ENCODE results near the gene ITGAE.
A peak's percentile ranks its signal among the peaks of the same experiment; 100 is the strongest.

Gene ITGAE

GRCh38 chr17:3768769-3769168, 32.2 kb downstream of the ITGAE start:
- Histone ChIP-seq H3K9me3 (no peaks in the 10 kb centered on the region), H3K4me3 (no peak overlapping the region), H3K27me3 (ENCODE audit: low read depth) (no peaks in the 10 kb centered on the region), H3K4me1 (no peaks in the 10 kb centered on the region), H3K36me3 (replicated peaks) (no peaks in the 10 kb centered on the region)
- DNase-seq (ENCODE audit: low spot score in 2 of 2): no peak
- in situ Hi-C loops (cut with MboI; ENCODE audit: low sequenced_read_pairs): no loop called here

GRCh38 chr17:3768341-3768740, 32.6 kb downstream of the ITGAE start:
- Histone ChIP-seq H3K27me3 (ENCODE audit: low read depth) (no peaks in the 10 kb centered on the region), H3K4me3 (no peak overlapping the region), H3K4me1 (no peaks in the 10 kb centered on the region), H3K36me3 (replicated peaks) (no peaks in the 10 kb centered on the region), H3K9me3 (no peaks in the 10 kb centered on the region)
- in situ Hi-C loops (cut with MboI; ENCODE audit: low sequenced_read_pairs): no loop called here
- DNase-seq (ENCODE audit: low spot score in 2 of 2): no peak

- Histone ChIP-seq H3K36me3 (replicated peaks) (no peaks in the 10 kb centered on the region), H3K4me3 (no peak overlapping the region), H3K4me1 (no peaks in the 10 kb centered on the region), H3K27me3 (ENCODE audit: low read depth) (no peaks in the 10 kb centered on the region), H3K9me3 (no peaks in the 10 kb centered on the region)
- no peak for DNase-seq (ENCODE audit: low spot score in 2 of 2)
- in situ Hi-C loops (cut with MboI; ENCODE audit: low sequenced_read_pairs): no loop called here
These were observed 34.2 kb downstream of the ITGAE start for GRCh38 chr17:3766779-3767178.

- no peak for DNase-seq (ENCODE audit: low spot score in 2 of 2)
- Histone ChIP-seq H3K4me1 (no peaks in the 10 kb centered on the region), H3K4me3 (no peak overlapping the region), H3K9me3 (no peaks in the 10 kb centered on the region), H3K36me3 (replicated peaks) (no peaks in the 10 kb centered on the region), H3K27me3 (ENCODE audit: low read depth) (no peaks in the 10 kb centered on the region)
- in situ Hi-C loops (cut with MboI; ENCODE audit: low sequenced_read_pairs): no loop called here
These were observed 35.0 kb downstream of the ITGAE start for GRCh38 chr17:3765981-3766380.

- Histone ChIP-seq H3K4me1 (no peaks in the 10 kb centered on the region), H3K27me3 (ENCODE audit: low read depth) (no peaks in the 10 kb centered on the region), H3K36me3 (replicated peaks) (no peaks in the 10 kb centered on the region), H3K4me3 (no peak overlapping the region), H3K9me3 (no peaks in the 10 kb centered on the region)
- in situ Hi-C loops (cut with MboI; ENCODE audit: low sequenced_read_pairs): no loop called here
- no peak for DNase-seq (ENCODE audit: low spot score in 2 of 2)
These were observed 37.2 kb downstream of the ITGAE start for GRCh38 chr17:3763777-3764170.

- no peak for DNase-seq (ENCODE audit: low spot score in 2 of 2)
- in situ Hi-C loops (cut with MboI; ENCODE audit: low sequenced_read_pairs): no loop called here
- H3K9me3 ChIP-seq: no peaks in the 10 kb centered on the region
- H3K27me3 ChIP-seq (ENCODE audit: low read depth): no peaks in the 10 kb centered on the region
- no peaks in the 10 kb centered on the region for H3K36me3 ChIP-seq (replicated peaks)
- no peak overlapping the region for H3K4me3 ChIP-seq
- no peaks in the 10 kb centered on the region for H3K4me1 ChIP-seq
These were observed 37.8 kb downstream of the ITGAE start for GRCh38 chr17:3762922-3763776.

GRCh38 chr17:3761918-3762380, 39.0 kb downstream of the ITGAE start:
- no peak overlapping the region for H3K4me3 ChIP-seq
- H3K4me1 ChIP-seq: no peaks in the 10 kb centered on the region
- no peaks in the 10 kb centered on the region for H3K27me3 ChIP-seq (ENCODE audit: low read depth)
- DNase-seq (ENCODE audit: low spot score in 2 of 2): no peak
- H3K9me3 ChIP-seq: no peaks in the 10 kb centered on the region
- H3K36me3 ChIP-seq (replicated peaks): no peaks in the 10 kb centered on the region
- in situ Hi-C loops (cut with MboI; ENCODE audit: low sequenced_read_pairs): no loop called here

- in situ Hi-C loops (cut with MboI; ENCODE audit: low sequenced_read_pairs): no loop called here
- H3K27me3 ChIP-seq (ENCODE audit: low read depth): no peaks in the 10 kb centered on the region
- no peaks in the 10 kb centered on the region for H3K36me3 ChIP-seq (replicated peaks)
- H3K9me3 ChIP-seq: no peaks in the 10 kb centered on the region
- no peaks in the 10 kb centered on the region for H3K4me1 ChIP-seq
- no peak overlapping the region for H3K4me3 ChIP-seq
- no peak for DNase-seq (ENCODE audit: low spot score in 2 of 2)
These were observed 39.7 kb downstream of the ITGAE start for GRCh38 chr17:3761036-3761917.

GRCh38 chr17:3759597-3760216, 41.3 kb downstream of the ITGAE start:
- no peaks in the 10 kb centered on the region for H3K27me3 ChIP-seq (ENCODE audit: low read depth)
- no peak for DNase-seq (ENCODE audit: low spot score in 2 of 2)
- no peaks in the 10 kb centered on the region for H3K36me3 ChIP-seq (replicated peaks)
- no peaks in the 10 kb centered on the region for H3K9me3 ChIP-seq
- in situ Hi-C loops (cut with MboI; ENCODE audit: low sequenced_read_pairs): no loop called here
- H3K4me3 ChIP-seq: no peak overlapping the region
- no peaks in the 10 kb centered on the region for H3K4me1 ChIP-seq

- H3K36me3 ChIP-seq (replicated peaks): no peaks in the 10 kb centered on the region
- H3K4me3 ChIP-seq: no peak overlapping the region
- H3K27me3 ChIP-seq (ENCODE audit: low read depth): no peaks in the 10 kb centered on the region
- in situ Hi-C loops (cut with MboI; ENCODE audit: low sequenced_read_pairs): no loop called here
- no peaks in the 10 kb centered on the region for H3K9me3 ChIP-seq
- DNase-seq (ENCODE audit: low spot score in 2 of 2): no peak
- H3K4me1 ChIP-seq: no peaks in the 10 kb centered on the region
These were observed 45.5 kb downstream of the ITGAE start for GRCh38 chr17:3755335-3756030.

GRCh38 chr17:3754458-3755334, 46.3 kb downstream of the ITGAE start:
- in situ Hi-C loops (cut with MboI; ENCODE audit: low sequenced_read_pairs): no loop called here
- Histone ChIP-seq H3K4me3 (no peak overlapping the region), H3K4me1 (no peaks in the 10 kb centered on the region), H3K27me3 (ENCODE audit: low read depth) (no peaks in the 10 kb centered on the region), H3K36me3 (replicated peaks) (no peaks in the 10 kb centered on the region), H3K9me3 (no peaks in the 10 kb centered on the region)
- peak in 1 of 2 experiments; percentile 26 for DNase-seq (ENCODE audit: low spot score in 2 of 2)

GRCh38 chr17:3754066-3754457, 46.9 kb downstream of the ITGAE start:
- no peaks in the 10 kb centered on the region for H3K36me3 ChIP-seq (replicated peaks)
- in situ Hi-C loops (cut with MboI; ENCODE audit: low sequenced_read_pairs): no loop called here
- no peak overlapping the region for H3K4me3 ChIP-seq
- no peaks in the 10 kb centered on the region for H3K27me3 ChIP-seq (ENCODE audit: low read depth)
- DNase-seq (ENCODE audit: low spot score in 2 of 2): no peak
- H3K4me1 ChIP-seq: no peaks in the 10 kb centered on the region
- H3K9me3 ChIP-seq: no peaks in the 10 kb centered on the region

- Histone ChIP-seq H3K4me3 (no peak overlapping the region), H3K36me3 (replicated peaks) (no peaks in the 10 kb centered on the region), H3K4me1 (no peaks in the 10 kb centered on the region), H3K9me3 (no peaks in the 10 kb centered on the region), H3K27me3 (ENCODE audit: low read depth) (no peaks in the 10 kb centered on the region)
- in situ Hi-C loops (cut with MboI; ENCODE audit: low sequenced_read_pairs): no loop called here
- DNase-seq (ENCODE audit: low spot score in 2 of 2): no peak
These were observed 47.4 kb downstream of the ITGAE start for GRCh38 chr17:3753624-3754023.
